ENCODE measurements around the gene MTCP1.

The MTCP1 gene

DNA sequence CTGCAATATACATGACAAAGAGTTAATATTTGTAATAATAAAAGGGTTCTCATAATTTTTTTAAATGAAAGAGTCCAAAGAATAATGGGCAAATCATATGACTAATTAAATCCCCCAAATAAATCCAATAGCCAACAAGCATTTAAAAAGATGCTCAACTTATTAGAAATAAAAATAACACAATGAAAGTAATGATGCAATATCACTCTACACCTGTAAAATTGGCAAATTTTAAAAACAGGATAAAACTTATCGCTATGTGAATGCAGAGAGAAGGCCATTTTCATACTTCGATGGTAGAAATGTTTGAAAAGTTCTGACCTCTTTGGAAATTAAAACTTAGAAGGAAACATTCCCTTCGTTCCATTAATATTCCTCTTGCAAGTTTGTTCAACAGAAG lies 50.3 kb downstream of the MTCP1 start:
- no peak overlapping the region for H3K27ac ChIP-seq (ENCODE audit: low read depth, low read length)
- H3K4me1 ChIP-seq (ENCODE audit: control insufficient read depth, insufficient read depth, low read length), result no peaks in the 10 kb centered on the region
- no peaks in the 10 kb centered on the region for H3K27me3 ChIP-seq (ENCODE audit: control insufficient read depth, insufficient read depth, low read length)
- no peak overlapping the region for H3K4me3 ChIP-seq (ENCODE audit: low read length)
- H3K9ac ChIP-seq (ENCODE audit: low read length), result no peak overlapping the region
- no peaks in the 10 kb centered on the region for H3K36me3 ChIP-seq (ENCODE audit: control insufficient read depth, insufficient read depth, low read length)

Data from rectal smooth muscle tissue (tissue), 1 donor.